ENCODE results near the gene GPC6.
"Not testable (repeated sequence)": the region's sequence is repeated elsewhere in the genome, so short reads cannot be mapped to it uniquely, and the experiment has no call there.

Gene GPC6

DNA sequence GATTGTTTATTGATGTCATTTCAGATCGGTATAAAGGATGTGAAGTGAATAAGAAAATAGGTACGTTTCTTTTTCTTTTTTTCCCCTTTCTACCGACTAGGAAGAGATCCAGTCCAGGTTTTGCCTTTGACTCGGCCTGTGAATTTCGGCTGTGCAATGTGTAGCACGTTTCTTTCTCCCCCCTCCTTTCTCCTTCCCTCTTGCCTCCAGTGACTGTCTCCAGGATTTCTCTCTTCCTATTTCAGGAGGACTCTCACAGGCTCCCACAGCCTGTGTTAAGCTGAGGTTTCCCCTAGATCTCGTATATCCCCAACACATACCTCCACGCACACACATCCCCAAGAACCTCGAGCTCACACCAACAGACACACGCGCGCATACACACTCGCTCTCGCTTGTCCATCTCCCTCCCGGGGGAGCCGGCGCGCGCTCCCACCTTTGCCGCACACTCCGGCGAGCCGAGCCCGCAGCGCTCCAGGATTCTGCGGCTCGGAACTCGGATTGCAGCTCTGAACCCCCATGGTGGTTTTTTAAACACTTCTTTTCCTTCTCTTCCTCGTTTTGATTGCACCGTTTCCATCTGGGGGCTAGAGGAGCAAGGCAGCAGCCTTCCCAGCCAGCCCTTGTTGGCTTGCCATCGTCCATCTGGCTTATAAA is at the start of gene GPC6:
Gene GPC6 (plus strand): TSS at position 185 of the 657 bp plus-strand sequence.
- peak; percentile 83 for DNase-seq

GRCh38 chr13:93180356-93180969 is 46.1 kb upstream of the GPC6 start:
- no peak for DNase-seq

DNA sequence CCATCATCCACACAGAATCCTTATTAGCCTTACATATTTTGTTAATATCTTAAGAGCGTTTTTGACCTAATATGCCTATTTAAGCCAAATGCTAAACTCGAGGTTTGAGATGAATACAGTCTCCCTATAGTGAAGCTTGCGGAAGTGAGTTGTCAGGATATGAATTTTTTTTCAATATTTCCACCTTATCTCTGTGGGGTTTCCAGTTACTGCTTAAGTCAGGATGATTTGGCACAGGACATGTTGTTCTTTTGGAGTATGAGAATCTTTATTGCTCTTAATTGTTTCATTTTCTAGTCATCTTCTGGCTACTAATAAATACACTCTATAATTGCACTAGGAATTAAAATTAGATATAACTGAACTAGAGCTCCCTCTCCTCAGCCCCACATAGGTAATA is 44.2 kb upstream of the GPC6 start:
- DNase-seq: no peak

DNA sequence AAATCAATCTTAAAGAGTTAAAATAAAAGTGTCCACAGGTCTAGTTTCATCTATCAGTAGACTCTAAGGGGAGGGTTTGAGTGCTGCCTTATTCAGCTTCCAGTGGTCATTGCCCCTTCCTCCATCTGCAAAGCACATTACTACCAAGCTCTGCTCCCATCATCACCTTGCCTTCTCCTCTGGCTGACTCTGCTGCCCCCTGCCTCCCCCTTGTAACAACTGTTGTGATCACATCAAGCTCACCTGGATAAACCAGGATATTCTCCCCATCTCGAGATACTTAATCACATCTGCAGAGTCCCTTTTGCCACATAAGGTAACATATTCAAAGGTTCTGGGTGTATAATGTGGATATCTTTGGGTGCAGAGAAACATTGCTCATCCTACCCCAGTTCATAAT is 43.3 kb upstream of the GPC6 start:
- DNase-seq: no peak

GRCh38 chr13:93190006-93190405 is 36.6 kb upstream of the GPC6 start:
- DNase-seq: no peak

DNA sequence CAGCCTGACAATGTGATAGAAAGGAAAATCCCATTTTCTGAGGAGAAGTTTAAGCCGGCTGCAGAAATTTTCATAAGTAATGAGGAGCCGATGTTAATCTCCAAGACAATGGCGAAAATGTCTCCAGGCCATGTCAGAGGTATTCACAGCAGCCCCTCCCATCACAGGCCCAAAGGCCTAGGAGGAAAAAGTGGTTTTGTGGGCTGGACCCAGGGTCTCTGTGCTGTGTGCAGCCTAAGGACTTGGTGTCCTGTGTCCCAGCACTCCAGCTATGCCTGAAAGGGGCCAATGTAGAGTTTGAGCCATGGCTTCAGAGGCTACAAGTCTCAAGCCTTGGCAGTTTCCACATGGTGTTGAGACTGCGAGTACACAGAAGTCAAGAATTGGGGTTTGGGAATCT is 32.9 kb upstream of the GPC6 start:
- no peak for DNase-seq

DNA sequence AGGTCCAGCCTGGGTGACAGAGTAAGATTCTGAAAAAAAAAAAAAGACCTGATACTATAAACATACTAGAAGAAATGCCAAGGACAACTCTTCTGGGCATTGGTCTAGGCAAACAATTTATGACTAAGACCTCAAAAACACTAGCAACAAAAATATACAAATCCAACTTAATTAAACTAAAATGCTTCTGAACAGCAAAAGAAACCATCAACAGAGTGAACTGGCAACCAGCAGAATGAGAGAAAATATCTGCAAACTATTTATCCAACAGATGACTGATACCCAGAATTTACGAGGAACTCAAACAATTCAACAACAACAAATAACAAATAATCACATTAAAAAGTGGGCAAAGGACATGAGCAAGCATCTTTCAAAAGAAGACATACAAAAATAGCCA is 26.8 kb upstream of the GPC6 start:
- no peak for DNase-seq

GRCh38 chr13:93200626-93201025 is 26.0 kb upstream of the GPC6 start:
- DNase-seq: no peak

DNA sequence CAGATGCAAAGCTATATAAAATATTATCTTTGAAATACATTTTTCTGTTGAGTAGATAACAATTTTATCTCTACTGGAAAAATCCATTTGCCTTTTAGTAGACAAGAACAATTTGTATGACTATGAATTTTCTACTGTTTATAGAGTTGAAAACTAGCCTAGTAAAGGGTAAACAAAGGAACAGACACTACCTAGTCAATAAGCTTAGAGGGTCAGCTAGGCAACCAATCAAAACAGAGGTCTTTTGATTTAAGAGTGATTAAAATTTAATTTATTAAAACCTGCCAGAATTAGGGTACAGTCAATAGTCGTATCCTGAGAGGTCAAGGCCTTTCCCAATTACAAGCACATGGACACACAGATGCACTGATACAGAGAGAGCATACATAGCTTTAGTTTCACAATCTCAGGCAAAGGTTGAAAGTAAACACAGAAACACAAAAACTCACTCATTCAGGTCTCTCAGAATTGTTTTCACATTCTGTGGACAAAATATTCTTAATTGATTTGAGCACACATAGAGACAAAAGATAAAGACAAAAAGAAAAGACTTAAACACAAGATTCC is 24.5 kb upstream of the GPC6 start:
- no peak for DNase-seq

DNA sequence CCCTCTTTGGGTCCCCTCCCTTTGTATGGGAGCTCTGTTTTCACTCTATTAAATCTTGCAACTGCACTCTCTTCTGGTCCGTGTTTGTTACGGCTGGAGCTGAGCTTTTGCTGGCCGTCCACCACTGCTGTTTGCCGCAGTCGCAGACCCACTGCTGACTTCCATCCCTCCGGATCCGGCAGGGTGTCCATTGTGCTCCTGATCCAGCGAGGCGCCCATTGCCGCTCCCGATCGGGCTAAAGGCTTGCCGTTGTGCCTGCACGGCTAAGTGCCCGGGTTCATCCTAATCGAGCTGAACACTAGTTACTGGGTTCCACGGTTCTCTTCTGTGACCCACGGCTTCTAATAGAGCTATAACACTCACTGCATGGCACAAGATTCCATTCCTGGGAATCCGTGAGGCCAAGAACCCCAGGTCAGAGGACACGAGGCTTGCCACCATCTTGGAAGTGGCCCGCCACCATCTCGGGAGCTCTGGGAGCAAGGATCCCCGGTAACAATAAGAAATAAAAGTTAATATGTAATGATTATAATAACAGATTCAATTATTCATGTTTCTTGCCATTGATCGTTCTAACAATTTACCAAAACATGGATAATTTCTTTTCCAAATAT is 19.7 kb upstream of the GPC6 start:
- not testable (repeated sequence) for DNase-seq

GRCh38 chr13:93216122-93216521 is 10.5 kb upstream of the GPC6 start:
- DNase-seq: no peak

GRCh38 chr13:93217721-93218261 is 8.8 kb upstream of the GPC6 start:
- DNase-seq: peak; percentile 12

DNA sequence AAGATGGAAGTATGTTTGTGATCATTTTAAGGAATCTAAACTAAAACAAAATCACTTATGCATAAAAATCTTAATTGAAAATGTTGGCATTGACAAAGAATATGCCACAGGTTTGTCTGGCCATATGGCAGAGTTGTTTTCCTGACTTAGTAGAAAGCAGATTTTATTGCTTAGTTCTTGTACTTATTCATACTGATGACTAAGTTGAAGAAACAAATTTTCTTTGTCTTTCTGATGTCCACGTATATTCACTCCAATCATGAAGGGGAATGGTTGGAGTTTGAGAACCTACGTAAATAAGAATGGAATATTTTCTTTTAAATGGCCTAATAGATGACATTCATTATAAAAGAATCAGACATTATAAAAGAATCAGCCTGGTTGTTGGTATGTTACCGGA is 8.0 kb upstream of the GPC6 start:
- DNase-seq: no peak

- no peak for DNase-seq
These were observed 6.5 kb upstream of the GPC6 start for GRCh38 chr13:93220073-93220472.

- no peak for DNase-seq
These were observed 3.6 kb upstream of the GPC6 start for GRCh38 chr13:93222976-93223375.

DNA sequence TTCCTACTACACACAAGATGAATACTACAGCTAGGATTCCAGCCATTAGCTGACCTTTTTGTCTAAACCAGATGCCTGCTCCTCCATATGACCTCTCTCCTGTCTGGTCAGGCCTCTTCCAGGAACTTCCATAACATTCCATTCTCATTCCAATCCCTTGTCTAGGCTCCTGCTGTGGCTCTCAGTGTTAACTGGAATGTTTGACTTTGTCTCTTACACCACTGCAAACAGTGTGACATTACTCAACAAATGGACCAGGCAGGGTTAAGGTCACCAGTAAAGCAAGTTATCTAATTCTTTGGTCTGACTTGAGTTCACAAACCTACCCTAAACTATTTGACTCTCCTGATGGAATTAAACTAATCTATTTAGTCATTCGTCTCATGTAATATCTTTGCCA is 2.1 kb upstream of the GPC6 start:
- DNase-seq: no peak

- no peak for DNase-seq
These were observed 997 bp upstream of the GPC6 start for GRCh38 chr13:93225610-93226009.

DNA sequence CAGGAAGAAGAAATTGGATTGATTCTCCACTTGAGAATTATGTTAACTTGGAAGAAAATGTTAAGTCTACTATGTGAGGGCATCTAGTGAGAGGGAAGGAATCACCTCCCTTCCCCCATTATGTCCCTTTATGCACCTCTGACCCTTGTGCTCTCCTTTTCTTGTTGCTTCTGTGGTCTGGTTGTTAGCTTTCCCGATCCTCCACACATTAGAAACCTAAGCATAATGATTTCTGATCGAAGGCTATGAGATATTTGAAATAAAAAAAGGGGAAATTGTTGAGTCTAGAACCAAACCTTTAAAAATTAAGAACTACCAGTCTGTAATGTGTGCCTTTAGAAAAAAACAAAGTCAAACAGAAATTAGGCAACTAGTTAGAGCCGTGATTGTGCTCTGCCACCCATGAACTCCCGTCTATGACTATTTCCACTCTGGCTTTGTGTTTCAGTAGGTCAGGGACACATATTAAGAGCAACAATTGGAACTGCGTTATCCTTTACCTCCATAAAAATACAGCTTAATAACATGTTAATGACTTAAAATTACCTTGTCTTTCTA is 463 bp upstream of the GPC6 start:
- peak; percentile 69 for DNase-seq

DNA sequence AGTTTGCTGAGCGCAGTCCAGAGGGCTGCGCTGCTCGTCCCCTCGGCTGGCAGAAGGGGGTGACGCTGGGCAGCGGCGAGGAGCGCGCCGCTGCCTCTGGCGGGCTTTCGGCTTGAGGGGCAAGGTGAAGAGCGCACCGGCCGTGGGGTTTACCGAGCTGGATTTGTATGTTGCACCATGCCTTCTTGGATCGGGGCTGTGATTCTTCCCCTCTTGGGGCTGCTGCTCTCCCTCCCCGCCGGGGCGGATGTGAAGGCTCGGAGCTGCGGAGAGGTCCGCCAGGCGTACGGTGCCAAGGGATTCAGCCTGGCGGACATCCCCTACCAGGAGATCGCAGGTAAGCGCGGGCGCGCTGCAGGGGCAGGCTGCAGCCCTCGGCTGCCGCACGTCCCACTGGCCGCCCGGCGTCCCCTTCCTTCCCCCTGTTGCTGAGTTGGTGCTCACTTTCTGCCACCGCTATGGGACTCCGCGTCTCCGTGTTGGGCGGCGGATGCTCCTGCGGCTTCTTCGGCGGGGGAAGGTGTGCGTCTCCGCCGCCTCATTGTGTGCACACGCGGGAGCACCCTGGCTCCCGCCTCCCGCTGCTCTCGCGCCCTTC is 772 bp downstream of the GPC6 start:
- peak; percentile 66 for DNase-seq

- peak; percentile 86 for DNase-seq
These were observed 1.5 kb downstream of the GPC6 start for GRCh38 chr13:93227878-93228642.

GRCh38 chr13:93228643-93228937 is 2.0 kb downstream of the GPC6 start:
- DNase-seq: no peak

DNA sequence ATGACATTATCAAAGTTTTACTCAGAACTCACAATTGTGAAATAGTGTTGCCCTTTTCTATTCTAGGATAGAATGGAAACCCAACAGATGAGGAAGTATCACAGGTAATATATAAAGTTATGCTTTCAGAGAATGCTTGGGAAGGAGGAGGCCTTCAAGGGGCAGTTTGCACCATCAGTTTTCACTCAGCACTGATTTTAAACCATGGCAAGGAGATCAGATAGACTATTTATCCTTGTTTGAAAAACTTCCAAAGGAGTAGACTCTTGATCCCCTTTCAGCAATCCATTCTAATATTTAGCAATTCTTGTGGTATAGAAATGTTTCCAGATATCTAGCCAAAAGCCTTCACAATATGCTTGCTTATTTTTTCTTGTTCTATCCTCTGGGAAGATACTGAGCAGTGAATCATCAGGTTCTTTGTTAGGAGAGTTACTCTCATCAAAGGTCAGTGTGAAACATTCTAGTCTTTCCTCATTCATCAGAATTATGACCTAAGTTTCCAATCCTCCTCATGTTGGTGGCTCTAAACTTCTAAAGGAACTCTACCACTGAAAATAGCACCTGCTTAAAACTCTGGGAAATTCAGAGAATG is 3.8 kb downstream of the GPC6 start:
- no peak for DNase-seq
